Adrenal gland (tissue), 5 donors: ENCODE results near the gene LGALS3BP.

Source experiments
- POLR2A ChIP-seq, 2 donors: fragments of 450-650 bp; IDR thresholded peaks; one replicate each; pipeline ENCODE4 v1.6.1; 2017; ENCODE audit warnings: antibody characterized with exemption in 2 of 2, mild to moderate bottlenecking in 2 of 2, moderate library complexity in 1 of 2
- TF ChIP-seq, protein P1 (sequence below), 6 experiments: fragments of 450-650 bp in 4 of 6; fragments of 200-600 bp in 2 of 6; sonication (generic) in 1 of 6; IDR thresholded peaks; 1 replicate in 5 of 6; 2 replicates in 1 of 6; pipeline versions ENCODE4 v1.5.1 to v1.8.0; 2016 to 2021; ENCODE audit warnings: antibody characterized with exemption in 6 of 6, mild to moderate bottlenecking in 2 of 6, moderate library complexity in 1 of 6
- donor health status: DM: no; HTN: no; CAD: no.

DNA sequence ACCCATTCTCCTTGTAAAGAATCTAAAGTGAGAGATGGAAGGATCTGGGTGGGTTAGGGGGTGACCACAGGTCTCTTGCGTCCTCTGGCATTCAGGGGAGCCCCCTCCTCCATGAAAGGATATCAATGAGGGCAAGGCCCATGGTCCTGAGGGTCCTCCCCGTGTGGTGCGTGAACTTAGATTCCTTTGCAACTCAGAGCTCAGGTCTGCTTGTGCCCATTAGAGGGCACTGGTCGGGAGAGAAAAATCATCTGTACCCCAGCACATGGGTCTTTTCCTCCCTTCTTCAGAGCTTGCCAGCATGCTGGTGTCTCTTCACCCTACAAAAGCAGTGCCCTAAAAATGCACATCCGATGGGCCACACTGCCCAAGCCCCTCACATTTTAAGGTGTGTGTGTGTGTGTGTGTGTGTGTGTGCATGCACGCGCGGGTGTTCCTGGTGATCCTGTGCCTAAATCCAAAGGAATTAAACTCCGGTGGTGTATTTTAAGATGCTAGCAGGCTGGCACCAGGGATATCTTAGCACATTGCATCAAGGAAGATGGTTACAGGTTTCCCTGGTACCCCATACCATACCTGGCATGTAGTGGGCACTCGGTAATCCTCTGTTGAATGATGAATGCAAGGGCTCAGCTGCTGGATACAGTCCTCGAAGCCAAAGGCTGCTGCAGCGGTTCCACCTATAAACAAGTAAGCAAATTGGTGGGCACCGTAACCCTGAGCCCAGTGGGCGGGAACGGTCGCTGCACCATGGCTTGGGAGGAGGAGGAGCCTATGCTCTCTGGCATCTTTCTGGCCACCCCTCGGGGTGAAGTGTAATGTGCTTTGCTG lies 49.0 kb upstream of the LGALS3BP start:
- TF ChIP-seq POLR2A (IDR thresholded peaks at IDR 0.05), result no peak
- TF ChIP-seq, protein P1, sequence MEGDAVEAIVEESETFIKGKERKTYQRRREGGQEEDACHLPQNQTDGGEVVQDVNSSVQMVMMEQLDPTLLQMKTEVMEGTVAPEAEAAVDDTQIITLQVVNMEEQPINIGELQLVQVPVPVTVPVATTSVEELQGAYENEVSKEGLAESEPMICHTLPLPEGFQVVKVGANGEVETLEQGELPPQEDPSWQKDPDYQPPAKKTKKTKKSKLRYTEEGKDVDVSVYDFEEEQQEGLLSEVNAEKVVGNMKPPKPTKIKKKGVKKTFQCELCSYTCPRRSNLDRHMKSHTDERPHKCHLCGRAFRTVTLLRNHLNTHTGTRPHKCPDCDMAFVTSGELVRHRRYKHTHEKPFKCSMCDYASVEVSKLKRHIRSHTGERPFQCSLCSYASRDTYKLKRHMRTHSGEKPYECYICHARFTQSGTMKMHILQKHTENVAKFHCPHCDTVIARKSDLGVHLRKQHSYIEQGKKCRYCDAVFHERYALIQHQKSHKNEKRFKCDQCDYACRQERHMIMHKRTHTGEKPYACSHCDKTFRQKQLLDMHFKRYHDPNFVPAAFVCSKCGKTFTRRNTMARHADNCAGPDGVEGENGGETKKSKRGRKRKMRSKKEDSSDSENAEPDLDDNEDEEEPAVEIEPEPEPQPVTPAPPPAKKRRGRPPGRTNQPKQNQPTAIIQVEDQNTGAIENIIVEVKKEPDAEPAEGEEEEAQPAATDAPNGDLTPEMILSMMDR (IDR thresholded peaks at IDR 0.05), result peak in 1 of 6 experiments; percentile 33
